Measurements from ENCODE around the gene ADAM23. TPM values are rescaled to one million over a fixed set of nuclear protein-coding genes. Genes with fewer than 3 reads are reported as not detected.

The ADAM23 gene
- total RNA-seq, 1 experiment from 2014 or later, result 24.6 TPM

GRCh38 chr2:206616151-206616550 lies 172.8 kb downstream of the ADAM23 start:
- ATAC-seq (no peak), DNase-seq (ENCODE audit: low spot score) (no peak)
- Mint-ChIP-seq H3K4me3 (no peak overlapping the region), H3K36me3 (peaks cover 4% of the 10 kb centered on the region; the same call in 1 of the 2 replicates), H3K9me3 (0 out of 2 replicates have a peak, but pooled peaks cover 3% of the 10 kb centered on the region), H3K27ac (no peak overlapping the region), H3K4me1 (0 out of 2 replicates have a peak, but pooled peaks cover 4% of the 10 kb centered on the region), H3K27me3 (ENCODE audit: low read depth) (no peaks in the 10 kb centered on the region)
- ChIA-PET CTCF (interaction anchor here (2.3 kb wide), 1 partner anchor 224 kb away, joined by 6 read pairs; no protein-coding TSS in a partner anchor), POLR2A (no interaction called here)
- TF ChIP-seq ATF3 (CRISPR knock-in tag; conservative IDR thresholded peaks at IDR 0.05) (no peak), E2F5 (CRISPR knock-in tag; IDR thresholded peaks at IDR 0.05) (no peak), CDX4 (CRISPR knock-in tag; IDR thresholded peaks at IDR 0.05; ENCODE audit: borderline replicate concordance) (no peak), FOXJ3 (CRISPR knock-in tag; IDR thresholded peaks at IDR 0.05; ENCODE audit: borderline replicate concordance) (no peak), TEAD4 (CRISPR knock-in tag; IDR thresholded peaks at IDR 0.05) (no peak), USF2 (CRISPR knock-in tag; IDR thresholded peaks at IDR 0.05) (no peak), CTCF (IDR thresholded peaks at IDR 0.05) (no peak)

- ChIA-PET CTCF (no interaction called here), POLR2A (no interaction called here)
- DNase-seq (ENCODE audit: low spot score), result no peak
Measured at GRCh38 chr2:206619011-206619410, 175.7 kb downstream of the ADAM23 start.

More at GRCh38 chr2:206619011-206619410, 175.7 kb downstream of the ADAM23 start:
- no peak overlapping the region for H3K4me3 Mint-ChIP-seq
- no peaks in the 10 kb centered on the region for H3K36me3 Mint-ChIP-seq
- H3K27ac Mint-ChIP-seq, result no peak overlapping the region
- H3K27me3 Mint-ChIP-seq (ENCODE audit: low read depth), result no peaks in the 10 kb centered on the region
- no peaks in the 10 kb centered on the region for H3K4me1 Mint-ChIP-seq
- no peaks in the 10 kb centered on the region for H3K9me3 Mint-ChIP-seq
- no peak for TF ChIP-seq ZMAT4 (CRISPR knock-in tag; IDR thresholded peaks at IDR 0.05)
- no peak for TF ChIP-seq NR3C1 (CRISPR knock-in tag; conservative IDR thresholded peaks at IDR 0.05; ENCODE audit: low read depth)
- no peak for TF ChIP-seq GTF2I (CRISPR knock-in tag; conservative IDR thresholded peaks at IDR 0.05)
- TF ChIP-seq SOX15 (CRISPR knock-in tag; IDR thresholded peaks at IDR 0.05), result no peak
- TF ChIP-seq MYBL2 (CRISPR knock-in tag; IDR thresholded peaks at IDR 0.05), result no peak
- TF ChIP-seq PRDM15 (CRISPR knock-in tag; IDR thresholded peaks at IDR 0.05), result no peak
- TF ChIP-seq MLX (CRISPR knock-in tag; IDR thresholded peaks at IDR 0.05), result no peak
- no peak for TF ChIP-seq FOXP4 (CRISPR knock-in tag; IDR thresholded peaks at IDR 0.05)
- TF ChIP-seq KAT7 (CRISPR knock-in tag; IDR thresholded peaks at IDR 0.05; ENCODE audit: borderline replicate concordance), result no peak
- TF ChIP-seq GRHL2 (CRISPR knock-in tag; IDR thresholded peaks at IDR 0.05; ENCODE audit: insufficient replicate concordance, severe bottlenecking), result no peak
- no peak for TF ChIP-seq SMAD4 (CRISPR knock-in tag; IDR thresholded peaks at IDR 0.05)
- no peak for ATAC-seq

Measured in WTC11 (cell line).